GM21717 (cell line): ENCODE results near the gene SNX25.
"Not testable (repeated sequence)": the region's sequence is repeated elsewhere in the genome, so short reads cannot be mapped to it uniquely, and the experiment has no call there.

Source experiments
- ATAC-seq: cut with Tn5 transposase; IDR thresholded peaks from one replicate; pipeline ENCODE4 v1.9.1; 2021; ENCODE audit warnings: mild to moderate bottlenecking, moderate library complexity; ENCODE audit not compliant: unreplicated experiment

SNX25 gene

DNA sequence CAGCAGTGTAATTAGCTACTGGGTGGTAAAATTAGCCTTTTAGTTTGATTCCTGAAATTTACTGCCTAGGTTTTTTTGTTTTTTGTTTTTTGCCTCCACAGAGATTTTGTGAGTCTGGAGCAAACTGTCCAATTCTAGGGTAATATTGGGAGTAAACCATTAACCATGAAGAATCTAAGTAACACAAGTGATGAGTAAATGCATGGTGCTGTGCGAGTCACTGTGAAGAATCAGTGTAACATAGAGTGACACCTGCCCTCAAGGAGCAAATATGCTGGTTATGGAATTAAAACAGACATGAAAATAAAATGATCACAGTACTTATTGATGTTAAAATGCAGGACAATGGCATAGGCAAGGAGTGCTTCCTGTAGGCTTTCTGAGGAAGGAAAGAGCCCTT is 126.2 kb downstream of the SNX25 start:
- no peak for ATAC-seq

GRCh38 chr4:185339941-185340340 is 130.5 kb downstream of the SNX25 start:
- no peak for ATAC-seq

GRCh38 chr4:185341377-185341776 is 132.0 kb downstream of the SNX25 start:
- ATAC-seq, result no peak

GRCh38 chr4:185341841-185342240 is 132.4 kb downstream of the SNX25 start:
- ATAC-seq, result peak; percentile 46

GRCh38 chr4:185343726-185344581 is 134.6 kb downstream of the SNX25 start:
- no peak for ATAC-seq

GRCh38 chr4:185344743-185345538 is 135.5 kb downstream of the SNX25 start:
- peak; percentile 68 for ATAC-seq

DNA sequence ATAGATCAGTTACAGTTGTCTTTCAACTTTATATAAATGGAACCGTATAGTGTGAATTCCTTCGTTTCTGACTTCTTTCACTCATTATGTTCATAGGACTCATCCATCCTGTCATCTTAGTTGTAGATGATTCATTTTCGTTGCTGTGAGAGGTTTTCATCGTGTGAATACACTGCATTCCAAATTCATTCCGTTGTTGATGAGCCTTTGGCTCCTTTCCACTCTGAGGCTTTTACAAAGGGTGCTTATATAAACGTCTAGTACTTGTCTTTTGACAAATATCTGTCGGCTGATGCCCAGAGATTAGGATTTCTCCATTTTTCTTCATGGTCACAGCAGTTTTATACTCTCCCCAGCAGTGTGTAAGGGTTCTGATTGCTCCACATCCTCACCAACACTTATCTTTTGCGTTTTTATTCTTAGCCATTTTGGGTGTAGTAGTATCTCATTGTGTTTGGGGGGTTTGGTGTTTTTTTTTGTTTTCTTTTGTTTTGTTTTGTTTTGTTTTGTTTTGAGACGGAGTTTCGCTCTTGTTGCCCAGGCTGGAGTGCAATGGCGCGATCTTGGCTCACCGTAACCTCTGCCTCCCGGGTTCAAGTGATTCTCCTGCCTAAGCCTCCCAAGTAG is 137.7 kb downstream of the SNX25 start:
- ATAC-seq, result no peak

DNA sequence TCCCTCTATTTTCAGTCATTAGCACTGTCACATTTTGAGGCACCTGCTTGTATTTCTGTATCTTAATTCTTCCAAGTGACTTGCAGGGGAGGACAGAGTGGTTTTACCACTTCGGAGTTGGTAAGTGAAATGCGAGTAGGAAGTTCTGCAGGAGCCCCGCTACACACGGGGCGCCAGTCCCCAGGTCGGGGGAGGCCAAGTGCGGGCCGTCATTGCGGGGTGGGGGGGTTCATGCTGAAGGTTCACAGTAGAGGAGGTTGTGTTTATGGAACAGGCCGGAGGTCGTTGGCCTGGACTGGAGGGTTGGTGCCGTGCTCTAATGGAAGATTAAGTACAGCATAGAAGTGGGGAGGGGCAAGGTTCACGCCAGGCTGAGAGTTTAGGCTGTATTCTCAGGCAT is 142.3 kb downstream of the SNX25 start:
- no peak for ATAC-seq

GRCh38 chr4:185352202-185352601 is 142.8 kb downstream of the SNX25 start:
- no peak for ATAC-seq

DNA sequence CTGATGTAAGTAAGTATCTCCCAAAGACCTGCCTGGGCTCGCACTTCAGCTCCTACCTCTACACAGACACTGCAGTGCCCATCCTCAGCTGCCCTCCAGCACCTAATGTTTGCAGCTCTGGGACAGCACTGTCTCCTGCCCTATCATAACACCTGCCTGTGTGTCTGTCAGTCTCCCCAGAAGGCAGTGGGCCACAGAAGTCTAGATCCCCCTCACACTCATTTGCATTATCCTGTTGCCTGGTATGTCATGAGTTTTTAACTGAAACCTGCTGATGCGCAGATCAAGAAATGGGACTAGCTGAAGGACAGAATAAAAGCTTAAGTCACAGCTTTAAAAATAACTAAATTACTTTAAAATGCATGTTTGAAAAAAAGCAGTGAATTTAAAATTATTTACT is 143.3 kb downstream of the SNX25 start:
- no peak for ATAC-seq

DNA sequence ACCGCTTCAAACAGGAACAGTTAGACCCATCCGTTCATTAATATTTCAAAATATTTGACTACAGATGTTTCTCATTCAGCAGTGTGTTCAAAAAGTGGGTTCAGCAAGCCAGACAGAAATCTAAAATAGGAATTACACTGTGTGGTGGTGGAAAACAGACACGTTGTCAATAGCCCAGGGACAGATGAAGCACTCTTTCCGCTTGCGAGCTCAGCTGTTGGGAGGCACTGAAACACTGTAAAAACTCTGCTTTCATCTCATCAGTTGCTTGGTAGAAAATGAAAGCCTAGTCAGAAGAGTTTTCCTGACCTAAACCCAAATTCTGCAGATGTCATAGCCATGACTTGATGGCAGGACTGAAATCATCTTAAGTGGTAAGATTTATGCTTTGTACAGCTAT is 147.8 kb downstream of the SNX25 start:
- no peak for ATAC-seq

DNA sequence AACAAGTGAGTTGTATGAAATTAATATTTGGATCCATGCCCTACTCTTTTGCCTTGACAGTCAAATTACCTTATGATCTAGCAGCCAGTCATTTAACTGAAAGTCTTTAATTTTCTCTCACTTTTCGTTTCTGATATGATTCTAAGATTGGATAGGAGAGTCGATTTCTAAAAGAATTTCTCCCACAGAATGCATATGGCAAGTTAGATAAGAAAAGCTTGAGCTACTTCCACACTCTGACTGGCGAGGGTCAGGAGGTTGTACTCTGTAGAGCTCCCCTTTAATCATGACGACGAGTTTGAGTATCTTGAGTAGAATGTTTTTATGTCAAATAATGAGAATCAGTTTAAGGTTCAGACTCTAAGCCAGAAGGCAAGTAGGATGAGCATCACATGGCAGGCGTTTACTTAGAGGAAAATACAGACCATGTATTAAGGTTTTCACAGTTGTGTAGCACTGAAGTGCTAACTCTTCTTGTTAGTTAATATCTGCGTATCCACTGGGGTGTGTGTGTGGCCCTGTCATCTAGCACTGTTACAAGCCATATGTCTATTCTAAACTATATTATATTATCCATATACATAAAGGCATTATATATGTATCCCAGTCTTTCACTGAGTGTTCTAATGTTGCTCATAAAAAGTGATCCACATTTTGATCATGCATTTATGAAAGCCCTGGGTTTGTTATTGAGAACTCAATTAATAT is 148.5 kb downstream of the SNX25 start:
- ATAC-seq, result no peak

DNA sequence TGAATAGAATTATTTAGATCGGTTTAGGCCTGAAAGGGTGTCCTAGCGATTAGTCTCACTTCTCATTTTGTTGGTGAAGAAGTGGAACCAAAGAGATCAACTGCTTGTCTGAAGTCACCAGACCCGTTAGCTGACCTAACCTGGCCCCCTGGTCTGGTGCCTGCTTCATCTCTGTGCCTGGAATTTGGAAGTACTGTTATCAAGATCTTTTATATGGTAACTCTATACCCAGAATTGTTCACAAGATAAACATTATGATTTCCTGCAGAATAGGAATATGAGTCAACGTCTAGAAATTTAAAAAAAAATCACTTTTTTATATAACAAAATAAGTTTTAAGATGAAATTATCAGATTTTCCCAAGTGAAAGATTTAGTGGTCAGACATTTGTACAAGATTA is 149.1 kb downstream of the SNX25 start:
- ATAC-seq, result no peak

DNA sequence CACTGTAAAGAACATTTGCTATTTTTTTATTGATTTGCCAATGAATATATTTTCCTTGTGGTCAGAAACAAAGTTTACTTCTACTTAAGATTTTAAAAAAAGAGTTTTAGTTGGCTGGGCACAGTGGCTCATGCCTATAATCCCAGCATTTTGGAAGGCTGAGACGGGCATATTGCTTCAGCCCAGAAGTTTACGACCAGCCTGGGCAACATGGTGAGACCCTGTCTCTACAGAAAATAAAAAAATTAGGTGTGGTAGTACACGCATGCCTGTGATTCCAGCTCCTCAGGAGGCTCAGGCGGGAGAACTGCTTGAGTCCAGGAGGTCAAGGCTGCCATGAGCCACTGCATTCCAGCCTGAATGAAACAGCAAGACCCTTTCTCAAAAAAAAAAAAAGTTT is 149.6 kb downstream of the SNX25 start:
- ATAC-seq, result no peak

GRCh38 chr4:185359767-185360446 is 150.5 kb downstream of the SNX25 start:
- no peak for ATAC-seq

GRCh38 chr4:185361872-185362271 is 152.5 kb downstream of the SNX25 start:
- no peak for ATAC-seq

DNA sequence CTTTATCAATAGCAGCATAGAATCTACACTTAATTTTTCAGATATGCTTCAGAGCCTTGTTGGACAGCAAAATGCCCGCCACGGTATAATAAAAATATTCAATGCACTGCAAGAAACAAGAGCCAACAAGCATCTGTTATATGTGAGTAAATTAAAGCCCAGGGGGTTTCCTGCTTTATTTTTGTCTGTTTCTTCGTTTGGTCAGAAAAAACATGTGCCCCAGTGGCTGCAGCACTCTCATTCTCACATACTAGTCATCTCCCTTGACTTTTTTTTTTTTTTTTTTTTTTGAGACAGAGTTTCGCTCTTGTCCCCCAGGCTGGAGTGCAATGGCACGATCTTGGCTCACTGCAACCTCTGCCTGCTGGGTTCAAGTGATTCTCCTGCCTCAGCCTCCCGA is 153.2 kb downstream of the SNX25 start:
- not testable (repeated sequence) for ATAC-seq

GRCh38 chr4:185363251-185363650 is 153.9 kb downstream of the SNX25 start:
- no peak for ATAC-seq

GRCh38 chr4:185364886-185365285 is 155.5 kb downstream of the SNX25 start:
- no peak for ATAC-seq

DNA sequence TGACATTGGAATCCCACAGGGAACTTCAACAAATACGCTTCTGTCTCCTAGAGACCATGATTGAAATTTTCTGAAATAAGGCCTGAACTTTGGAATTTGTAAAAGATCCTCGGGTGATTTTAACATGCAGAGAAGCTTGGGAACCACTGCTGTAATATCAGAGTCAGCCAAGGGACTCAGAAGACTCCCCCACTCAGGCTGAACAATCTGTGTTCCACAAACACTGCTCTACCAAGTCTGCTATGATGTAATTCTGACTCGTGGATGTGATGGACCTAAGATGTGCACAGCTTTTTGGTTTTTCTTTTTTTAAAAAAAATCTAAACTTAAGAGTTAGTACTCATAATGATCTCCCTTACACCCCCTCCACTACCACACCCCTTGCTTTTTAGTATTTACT is 160.3 kb downstream of the SNX25 start:
- no peak for ATAC-seq
